VCaP (cell line): Measurements from ENCODE around the gene ATXN1.

Experiments used
- H3K27ac ChIP-seq: fragments of 450-650 bp; 2 replicates; pipeline ENCODE4 v1.5.1; 2017
- TF ChIP-seq, protein P1 (sequence below): fragments of 450-650 bp; conservative IDR thresholded peaks from 2 replicates; pipeline ENCODE4 v1.5.1; 2017; ENCODE audit warnings: mild to moderate bottlenecking, moderate library complexity

ATXN1 gene

DNA sequence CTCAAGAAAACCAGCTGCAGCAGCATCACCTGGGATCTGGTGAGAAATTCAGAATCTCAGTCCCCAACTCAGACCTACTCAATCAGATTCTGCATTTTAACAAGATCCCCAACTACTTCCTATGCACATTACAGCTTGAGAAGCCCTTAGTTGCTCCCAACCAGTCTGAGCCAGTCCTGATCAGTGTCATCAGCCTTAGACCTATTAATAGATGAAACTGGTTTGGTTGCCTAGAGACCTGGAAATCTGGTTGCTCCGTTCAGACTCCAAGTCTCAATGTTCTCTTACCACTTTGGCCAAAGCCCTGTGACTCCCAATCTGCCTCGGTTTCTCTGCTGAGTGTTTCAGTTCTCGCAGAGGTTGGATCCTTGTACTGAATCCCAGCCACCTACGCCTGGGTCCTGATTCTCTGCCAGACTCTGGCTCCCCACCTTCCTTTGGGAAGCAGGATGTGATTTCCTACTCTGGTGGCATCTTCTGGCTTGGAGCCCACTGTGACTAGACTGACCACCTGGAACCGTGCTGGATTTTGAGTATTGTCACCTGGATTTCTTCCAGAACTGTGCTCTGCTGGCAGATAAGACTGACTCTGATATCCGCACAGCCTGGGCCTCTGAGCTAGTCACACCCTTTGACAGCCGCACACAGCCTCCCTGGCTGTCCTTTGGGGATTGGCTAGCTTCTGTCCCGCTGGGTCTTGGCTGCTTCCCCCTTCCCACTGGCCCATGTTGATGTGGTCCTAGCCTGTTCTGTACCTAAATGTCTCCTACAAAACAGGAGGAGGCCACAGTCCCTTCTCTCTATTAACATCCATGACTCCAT is 20.3 kb upstream of the ATXN1 start:
- H3K27ac ChIP-seq = no peak overlapping the region
- TF ChIP-seq, protein P1, sequence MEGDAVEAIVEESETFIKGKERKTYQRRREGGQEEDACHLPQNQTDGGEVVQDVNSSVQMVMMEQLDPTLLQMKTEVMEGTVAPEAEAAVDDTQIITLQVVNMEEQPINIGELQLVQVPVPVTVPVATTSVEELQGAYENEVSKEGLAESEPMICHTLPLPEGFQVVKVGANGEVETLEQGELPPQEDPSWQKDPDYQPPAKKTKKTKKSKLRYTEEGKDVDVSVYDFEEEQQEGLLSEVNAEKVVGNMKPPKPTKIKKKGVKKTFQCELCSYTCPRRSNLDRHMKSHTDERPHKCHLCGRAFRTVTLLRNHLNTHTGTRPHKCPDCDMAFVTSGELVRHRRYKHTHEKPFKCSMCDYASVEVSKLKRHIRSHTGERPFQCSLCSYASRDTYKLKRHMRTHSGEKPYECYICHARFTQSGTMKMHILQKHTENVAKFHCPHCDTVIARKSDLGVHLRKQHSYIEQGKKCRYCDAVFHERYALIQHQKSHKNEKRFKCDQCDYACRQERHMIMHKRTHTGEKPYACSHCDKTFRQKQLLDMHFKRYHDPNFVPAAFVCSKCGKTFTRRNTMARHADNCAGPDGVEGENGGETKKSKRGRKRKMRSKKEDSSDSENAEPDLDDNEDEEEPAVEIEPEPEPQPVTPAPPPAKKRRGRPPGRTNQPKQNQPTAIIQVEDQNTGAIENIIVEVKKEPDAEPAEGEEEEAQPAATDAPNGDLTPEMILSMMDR = no peak

DNA sequence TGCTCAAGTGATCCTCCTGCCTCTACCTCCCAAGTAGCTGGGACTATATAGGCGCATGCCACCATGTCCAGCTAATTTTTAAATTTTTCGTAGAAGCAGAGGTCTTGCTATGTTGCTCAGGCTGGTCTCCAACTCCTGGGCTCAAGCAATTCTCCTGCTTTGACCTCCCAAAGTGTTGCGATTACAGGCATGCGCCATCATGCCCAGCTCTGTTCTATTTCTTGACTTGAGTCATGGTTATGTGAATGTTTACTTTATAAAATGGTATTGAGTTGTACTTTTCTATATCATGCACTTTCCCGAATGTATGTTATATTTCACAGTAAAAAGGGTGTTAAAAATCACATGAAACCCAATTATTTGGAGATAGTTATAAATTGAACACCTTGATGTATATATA is 17.3 kb upstream of the ATXN1 start:
- TF ChIP-seq, protein P1 = no peak
- H3K27ac ChIP-seq = no peak overlapping the region

DNA sequence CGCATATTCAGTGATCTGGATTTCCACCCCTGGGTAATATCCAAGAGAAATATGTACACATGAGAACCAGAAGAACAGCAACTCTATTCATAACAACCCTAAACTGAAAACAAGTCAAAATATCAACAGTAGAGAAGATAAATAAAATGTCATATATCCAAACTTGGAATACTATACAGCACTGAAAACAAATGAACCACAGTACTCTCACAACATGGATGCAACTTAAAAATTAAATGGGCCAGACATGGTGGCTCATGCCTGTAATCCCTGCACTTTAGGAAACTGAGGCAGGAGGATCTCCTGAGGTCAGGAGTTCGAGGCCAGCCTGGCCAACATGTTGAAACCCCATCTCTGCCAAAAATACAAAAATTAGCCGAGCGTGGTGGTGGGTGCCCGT is 16.5 kb upstream of the ATXN1 start:
- no peak overlapping the region for H3K27ac ChIP-seq
- TF ChIP-seq, protein P1 = no peak

DNA sequence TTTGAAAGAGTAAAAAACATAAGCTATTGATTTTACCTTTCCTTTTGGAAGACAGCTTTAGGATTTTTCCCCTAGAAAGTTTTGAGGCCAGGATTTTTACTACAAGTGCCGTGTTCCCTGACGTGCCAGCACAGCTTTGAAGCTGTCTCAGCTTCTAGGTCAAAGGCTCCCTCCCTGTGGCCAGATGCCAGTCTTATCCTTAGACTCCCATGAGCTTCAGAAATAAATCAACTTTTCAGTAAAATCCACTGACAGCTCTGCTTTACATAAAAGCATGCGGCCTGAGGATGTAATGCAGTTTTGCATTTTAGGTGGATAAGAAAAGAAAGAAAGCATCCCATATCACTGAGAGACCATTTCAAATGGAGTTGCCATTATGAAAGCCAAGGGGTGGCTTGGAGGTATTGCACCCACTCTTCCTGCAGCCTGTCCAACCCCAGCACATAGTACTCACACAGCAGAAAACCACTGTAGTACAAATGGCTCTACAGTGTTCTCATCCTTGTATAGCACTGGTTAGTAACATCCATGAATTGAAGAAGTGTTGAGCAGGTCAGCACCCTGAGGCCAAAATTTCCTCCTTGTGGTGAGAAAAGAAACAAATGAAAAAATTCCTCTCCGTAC is 15.2 kb upstream of the ATXN1 start:
- TF ChIP-seq, protein P1 = no peak
- no peak overlapping the region for H3K27ac ChIP-seq

DNA sequence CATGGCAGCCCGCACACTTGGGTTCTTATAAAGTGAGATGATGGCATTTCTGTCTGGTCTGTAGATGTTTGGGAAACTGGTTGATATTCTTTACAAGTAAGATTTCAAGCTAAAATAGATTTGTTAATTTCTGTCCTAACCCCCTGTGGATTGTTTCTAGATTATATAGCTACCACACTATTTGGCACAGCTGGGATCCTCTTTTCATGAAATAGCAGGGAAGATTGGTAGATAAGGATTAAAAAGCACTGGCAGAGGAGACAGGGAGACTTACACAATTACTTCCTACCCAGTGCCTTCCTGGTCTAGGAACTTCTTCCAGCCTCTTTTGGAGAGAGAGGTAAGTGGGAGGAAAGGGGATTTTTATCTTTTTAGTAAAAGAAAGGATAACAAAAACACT is 13.2 kb upstream of the ATXN1 start:
- TF ChIP-seq, protein P1 = no peak
- no peak overlapping the region for H3K27ac ChIP-seq

DNA sequence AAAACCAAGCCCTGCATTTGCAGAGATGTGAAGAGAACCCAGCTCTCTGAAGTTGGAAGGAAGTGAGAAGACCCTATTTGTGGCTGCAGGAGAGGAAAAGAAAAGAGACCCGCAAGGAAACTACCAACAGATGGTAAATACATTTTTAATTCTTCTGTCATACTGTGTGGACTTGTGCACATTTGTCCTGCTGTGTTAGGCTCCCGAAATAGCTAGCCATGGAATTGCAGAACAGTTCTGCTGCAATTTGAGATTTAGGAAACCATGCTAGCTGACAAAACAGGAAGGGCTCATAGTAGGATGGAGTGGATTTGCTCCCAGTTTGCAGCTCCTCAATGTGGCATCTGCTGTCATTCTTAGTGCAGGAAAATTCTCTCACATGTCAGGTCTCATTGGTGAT is 12.1 kb upstream of the ATXN1 start:
- TF ChIP-seq, protein P1 = no peak
- no peak overlapping the region for H3K27ac ChIP-seq

DNA sequence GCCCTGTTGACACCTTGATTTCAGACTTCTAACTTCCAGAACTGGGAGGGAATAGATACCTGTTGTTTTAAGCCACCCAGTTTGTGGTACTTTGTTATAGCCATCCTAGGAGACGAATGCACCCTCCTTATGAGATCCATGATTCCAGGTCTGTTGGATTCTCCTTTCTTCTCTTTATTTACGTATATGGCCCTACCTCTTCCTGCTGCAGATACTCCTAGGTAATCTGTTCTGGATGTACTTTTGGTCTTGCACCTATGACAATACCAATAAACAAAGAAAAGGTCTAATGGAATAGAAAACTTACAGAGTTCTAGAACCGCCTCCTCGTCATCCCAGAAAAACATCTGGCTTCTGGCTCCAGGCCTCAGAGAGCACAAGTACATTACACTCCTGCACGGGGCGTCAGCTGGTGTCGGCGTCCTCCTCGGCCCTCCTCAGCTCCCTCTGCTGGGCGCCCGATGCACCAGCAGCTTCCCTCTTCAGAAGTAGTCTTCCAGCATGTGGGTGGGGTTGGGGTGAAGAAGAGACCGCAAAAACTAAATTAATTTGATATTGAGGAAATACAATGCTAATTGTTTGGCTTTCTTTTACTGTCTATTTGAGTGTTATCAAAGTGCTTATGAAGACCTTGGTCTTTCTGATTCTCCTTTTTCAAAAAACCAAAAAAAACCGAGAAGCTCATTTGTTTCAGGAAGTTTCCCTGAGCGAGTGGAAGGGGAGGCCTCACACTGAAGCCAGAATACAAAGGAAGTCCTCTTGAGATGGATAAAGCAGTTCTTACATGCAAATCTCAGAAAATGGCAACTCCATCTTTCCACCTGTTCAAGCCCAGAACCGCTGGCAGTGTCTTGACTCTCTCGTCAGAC is 9.7 kb upstream of the ATXN1 start:
- TF ChIP-seq, protein P1 = peak; percentile 54; the same call in 1 of the 2 replicates
- H3K27ac ChIP-seq = no peak overlapping the region
